Osteoblast (primary cell): ENCODE results near the gene MTCH1. TPM values are rescaled to one million over a fixed set of nuclear protein-coding genes. Genes with fewer than 3 reads are reported as not detected.

Experiments used
- DNase-seq: peaks from one replicate; pipeline ENCODE4 v3.0.0; 2011; ENCODE audit warnings: low spot score, mixed read lengths; ENCODE audit not compliant: insufficient read length; ENCODE audit errors: missing footprints
- H2AFZ ChIP-seq: 2 replicates; pipeline ENCODE4 v1.6.0; 2011; ENCODE audit warnings: mild to moderate bottlenecking, low read length
- H3K27ac ChIP-seq: 2 replicates; pipeline ENCODE4 v1.5.1; 2011; ENCODE audit warnings: mild to moderate bottlenecking, low read depth, low read length, moderate library complexity
- H3K27me3 ChIP-seq: 2 replicates; pipeline ENCODE4 v1.6.0; 2012; ENCODE audit warnings: mild to moderate bottlenecking, control low read depth, inconsistent platforms, low read length, moderate library complexity; ENCODE audit not compliant: insufficient read depth
- H3K36me3 ChIP-seq: 2 replicates; pipeline ENCODE4 v1.5.1; 2011; ENCODE audit warnings: mild to moderate bottlenecking, low read length, control low read depth, moderate library complexity; ENCODE audit not compliant: insufficient read depth
- H3K4me1 ChIP-seq: 2 replicates; pipeline ENCODE4 v1.5.1; 2011; ENCODE audit warnings: mild to moderate bottlenecking, low read length, control low read depth, moderate library complexity; ENCODE audit not compliant: insufficient read depth
- H3K4me2 ChIP-seq: 2 replicates; pipeline ENCODE4 v1.6.0; 2011; ENCODE audit warnings: mild to moderate bottlenecking, low read length; ENCODE audit not compliant: insufficient read depth
- H3K4me3 ChIP-seq: fragments of 200-600 bp; sonication (generic); 3 replicates; pipeline ENCODE4 v1.5.1; 2012; ENCODE audit warnings: mild to moderate bottlenecking, low read length, inconsistent platforms; ENCODE audit not compliant: insufficient read depth
- H3K79me2 ChIP-seq: 2 replicates; pipeline ENCODE4 v1.6.0; 2012; ENCODE audit warnings: mild to moderate bottlenecking, low read length, control low read depth, inconsistent platforms; ENCODE audit not compliant: insufficient read depth
- H3K9me3 ChIP-seq: 2 replicates; pipeline ENCODE4 v1.5.1; 2011; ENCODE audit warnings: low read depth, low read length, control low read depth
- H4K20me1 ChIP-seq: 2 replicates; pipeline ENCODE4 v1.6.0; 2012; ENCODE audit warnings: mild to moderate bottlenecking, low read length, control low read depth; ENCODE audit not compliant: insufficient read depth
- total RNA-seq: library from RNA; depleted of rRNA; stranded (reverse); fragments of >200 nt; gene quantifications from 2 replicates; pipeline ENCODE4 v1.2.3, GENCODE V29; 2012
- TF ChIP-seq, protein P1 (sequence below): IDR thresholded peaks from 2 replicates; pipeline ENCODE4 v1.5.1; 2011; ENCODE audit warnings: mild to moderate bottlenecking, low read depth, low read length, moderate library complexity; ENCODE audit errors: extremely low read depth

Gene MTCH1
- total RNA-seq, 1 donor = 185 TPM

DNA sequence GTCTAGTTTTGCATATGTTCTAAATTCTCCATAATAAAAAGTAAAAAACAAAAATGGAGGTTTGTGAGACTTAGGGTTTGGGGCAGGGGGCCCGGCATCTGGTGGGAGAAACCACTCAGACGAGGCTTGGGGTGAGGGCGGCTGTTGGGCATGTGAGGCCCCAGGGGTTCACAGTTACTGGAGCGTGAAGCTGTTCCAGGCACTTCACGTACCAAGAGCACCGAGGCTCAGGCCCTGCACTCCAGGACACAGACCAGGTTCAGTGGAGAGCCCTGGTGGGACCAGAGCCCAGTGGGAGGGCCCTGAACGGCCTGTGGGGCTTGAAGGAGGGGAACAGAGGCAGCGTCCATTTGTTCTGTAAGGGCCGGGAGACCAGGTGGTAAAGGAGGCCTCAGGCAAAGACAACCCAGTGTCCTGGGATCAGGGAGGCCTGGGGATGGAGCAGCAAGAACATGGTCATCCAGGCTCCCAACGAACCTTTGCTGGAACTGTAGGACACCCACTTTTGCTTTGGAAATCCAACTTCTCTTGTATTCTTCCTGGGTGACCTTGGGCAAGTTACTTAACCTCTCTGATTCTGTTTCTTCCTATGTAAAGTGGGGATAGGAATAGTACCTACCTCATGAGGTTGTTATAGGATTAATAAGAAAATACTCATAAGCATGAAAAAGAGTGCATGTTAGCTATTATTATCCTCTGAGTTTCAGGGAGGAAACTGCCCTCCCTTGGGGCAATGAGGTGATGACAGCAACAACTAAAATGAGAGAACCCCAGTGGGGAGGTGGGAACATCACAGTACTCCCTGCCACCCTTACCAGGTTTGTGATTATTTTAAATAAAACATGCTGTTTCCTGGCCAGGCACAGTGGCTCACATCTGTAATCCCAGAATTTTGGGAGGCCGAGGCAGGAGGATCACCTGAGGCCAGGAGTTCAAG, 18.3 kb upstream of the MTCH1 start:
- H3K4me2 ChIP-seq = no peak overlapping the region
- TF ChIP-seq, protein P1, sequence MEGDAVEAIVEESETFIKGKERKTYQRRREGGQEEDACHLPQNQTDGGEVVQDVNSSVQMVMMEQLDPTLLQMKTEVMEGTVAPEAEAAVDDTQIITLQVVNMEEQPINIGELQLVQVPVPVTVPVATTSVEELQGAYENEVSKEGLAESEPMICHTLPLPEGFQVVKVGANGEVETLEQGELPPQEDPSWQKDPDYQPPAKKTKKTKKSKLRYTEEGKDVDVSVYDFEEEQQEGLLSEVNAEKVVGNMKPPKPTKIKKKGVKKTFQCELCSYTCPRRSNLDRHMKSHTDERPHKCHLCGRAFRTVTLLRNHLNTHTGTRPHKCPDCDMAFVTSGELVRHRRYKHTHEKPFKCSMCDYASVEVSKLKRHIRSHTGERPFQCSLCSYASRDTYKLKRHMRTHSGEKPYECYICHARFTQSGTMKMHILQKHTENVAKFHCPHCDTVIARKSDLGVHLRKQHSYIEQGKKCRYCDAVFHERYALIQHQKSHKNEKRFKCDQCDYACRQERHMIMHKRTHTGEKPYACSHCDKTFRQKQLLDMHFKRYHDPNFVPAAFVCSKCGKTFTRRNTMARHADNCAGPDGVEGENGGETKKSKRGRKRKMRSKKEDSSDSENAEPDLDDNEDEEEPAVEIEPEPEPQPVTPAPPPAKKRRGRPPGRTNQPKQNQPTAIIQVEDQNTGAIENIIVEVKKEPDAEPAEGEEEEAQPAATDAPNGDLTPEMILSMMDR = no peak
- peaks cover 9% of the 10 kb centered on the region for H3K4me1 ChIP-seq
- H3K27me3 ChIP-seq = peaks cover 10% of the 10 kb centered on the region
- H3K36me3 ChIP-seq = no peaks in the 10 kb centered on the region
- H4K20me1 ChIP-seq = no peaks in the 10 kb centered on the region
- no peak overlapping the region for H3K4me3 ChIP-seq
- H3K9me3 ChIP-seq = no peaks in the 10 kb centered on the region
- H2AFZ ChIP-seq = no peak overlapping the region
- no peak overlapping the region for H3K27ac ChIP-seq
- no peak for DNase-seq
- H3K79me2 ChIP-seq = no peaks in the 10 kb centered on the region

DNA sequence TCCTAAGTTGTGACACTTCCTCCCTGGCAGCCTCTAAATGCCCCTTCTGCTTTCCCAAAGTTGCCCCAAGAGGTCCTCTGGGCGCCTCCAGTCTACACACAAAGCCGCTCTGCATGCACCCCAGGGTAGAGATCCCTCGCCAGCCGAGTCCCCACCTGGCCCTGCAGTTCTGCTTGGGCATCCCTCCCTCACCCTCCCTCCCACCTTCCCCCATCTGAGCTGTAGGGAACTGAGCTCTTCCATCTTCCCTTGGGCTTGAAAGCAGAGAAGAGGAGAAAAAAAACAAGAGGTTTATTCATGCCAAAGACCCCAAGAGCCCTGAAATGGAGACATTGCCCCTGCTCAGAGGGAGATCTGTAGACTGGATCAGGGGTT, 13.7 kb upstream of the MTCH1 start:
- no peak overlapping the region for H3K27ac ChIP-seq
- no peak for DNase-seq
- no peak overlapping the region for H3K4me3 ChIP-seq
- no peaks in the 10 kb centered on the region for H3K4me1 ChIP-seq
- peaks cover 10% of the 10 kb centered on the region for H3K27me3 ChIP-seq
- H3K4me2 ChIP-seq = no peak overlapping the region
- H4K20me1 ChIP-seq = no peaks in the 10 kb centered on the region
- no peaks in the 10 kb centered on the region for H3K36me3 ChIP-seq
- no peaks in the 10 kb centered on the region for H3K79me2 ChIP-seq
- H2AFZ ChIP-seq = no peak overlapping the region
- TF ChIP-seq, protein P1 = no peak
- H3K9me3 ChIP-seq = no peaks in the 10 kb centered on the region

DNA sequence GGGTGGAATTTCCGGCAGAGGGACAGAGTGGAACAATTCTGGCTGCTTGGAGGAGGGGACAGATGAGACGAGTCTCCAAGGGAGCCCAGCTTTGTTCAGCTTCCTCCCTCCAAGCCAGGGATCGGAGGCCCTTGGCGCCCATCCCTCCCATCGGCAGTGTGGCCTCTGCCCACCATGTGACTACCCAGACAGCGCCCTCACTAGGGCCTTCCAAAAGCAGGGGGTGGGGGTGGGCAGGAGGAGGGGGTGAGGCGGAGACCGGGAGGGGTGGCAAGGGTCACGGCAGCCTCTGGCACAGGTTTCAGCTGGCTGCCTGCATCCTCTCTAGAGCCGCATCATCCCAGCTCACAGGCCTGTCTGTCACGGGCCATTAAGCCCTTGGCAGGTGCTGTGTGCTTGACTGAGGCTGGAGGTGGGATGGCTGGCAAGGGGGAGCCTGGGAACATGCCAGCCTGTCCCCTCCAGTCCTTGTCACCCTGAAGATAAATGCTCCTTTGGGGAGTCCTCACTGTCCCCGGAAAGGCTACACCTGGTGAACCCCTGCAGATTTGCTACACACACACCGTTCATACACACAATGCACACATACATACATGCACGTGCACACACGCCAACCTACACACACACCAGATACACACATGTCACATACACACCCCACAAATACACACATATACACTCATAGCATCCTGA, 13.2 kb upstream of the MTCH1 start:
- no peaks in the 10 kb centered on the region for H3K4me1 ChIP-seq
- H3K36me3 ChIP-seq = no peaks in the 10 kb centered on the region
- no peaks in the 10 kb centered on the region for H3K79me2 ChIP-seq
- H3K4me2 ChIP-seq = no peak overlapping the region
- DNase-seq = no peak
- no peaks in the 10 kb centered on the region for H3K9me3 ChIP-seq
- no peak overlapping the region for H3K4me3 ChIP-seq
- no peak overlapping the region for H2AFZ ChIP-seq
- no peak overlapping the region for H3K27ac ChIP-seq
- TF ChIP-seq, protein P1 = no peak
- H4K20me1 ChIP-seq = no peaks in the 10 kb centered on the region
- peaks cover 10% of the 10 kb centered on the region for H3K27me3 ChIP-seq

- Histone ChIP-seq H2AFZ (no peak overlapping the region), H3K9me3 (no peaks in the 10 kb centered on the region), H3K27me3 (peaks cover 10% of the 10 kb centered on the region), H3K4me2 (no peak overlapping the region), H3K4me3 (no peak overlapping the region), H3K79me2 (no peaks in the 10 kb centered on the region), H3K36me3 (no peaks in the 10 kb centered on the region), H3K27ac (no peak overlapping the region), H3K4me1 (no peaks in the 10 kb centered on the region), H4K20me1 (no peaks in the 10 kb centered on the region)
- TF ChIP-seq, protein P1 = no peak
- no peak for DNase-seq
Observed at GRCh38 chr6:36998723-36999038, 12.7 kb upstream of the MTCH1 start.
